ENCODE measurements around the gene ZNF451.
"Not testable (repeated sequence)": the region's sequence is repeated elsewhere in the genome, so short reads cannot be mapped to it uniquely, and the experiment has no call there.

The ZNF451 gene

DNA sequence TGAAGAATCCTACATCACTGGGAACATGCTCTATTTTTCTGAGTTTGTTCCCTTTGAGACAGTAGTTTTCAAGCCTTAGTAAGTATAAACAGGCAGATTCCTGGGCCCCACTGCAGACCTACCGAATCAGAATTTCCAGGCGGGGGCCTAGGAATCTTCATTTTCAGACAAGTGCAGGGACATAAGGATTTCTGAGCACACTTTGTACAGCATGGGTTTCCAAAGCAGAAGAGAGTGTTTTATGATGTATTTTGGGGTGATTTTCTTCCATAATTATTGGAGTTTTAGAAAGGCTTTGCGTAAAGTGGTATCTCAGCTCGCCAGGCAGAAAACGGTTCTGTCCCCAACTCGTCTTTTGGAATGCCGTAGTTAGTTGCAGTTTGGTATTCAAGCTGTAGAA is 1.4 kb downstream of the ZNF451 start:
- DNase-seq = not testable (repeated sequence)

DNA sequence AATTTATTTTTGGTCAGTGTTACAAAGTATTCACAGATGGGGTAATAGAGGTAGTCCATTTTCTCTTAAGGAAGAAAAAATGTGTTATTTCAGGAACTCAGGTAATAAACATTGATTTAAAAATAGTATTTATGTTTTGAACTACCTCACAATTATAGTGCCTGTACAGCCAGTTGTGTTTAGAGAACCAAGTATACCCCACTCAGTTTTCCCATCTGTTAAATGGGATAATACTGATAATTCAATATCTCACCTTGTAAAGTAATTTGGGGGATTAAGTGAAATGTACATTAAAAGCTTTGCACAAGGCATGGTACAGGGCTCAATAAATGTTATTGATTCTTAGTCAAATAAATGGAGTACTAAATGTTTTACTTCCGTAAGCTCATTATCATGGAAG is 4.7 kb downstream of the ZNF451 start:
- DNase-seq = no peak

DNA sequence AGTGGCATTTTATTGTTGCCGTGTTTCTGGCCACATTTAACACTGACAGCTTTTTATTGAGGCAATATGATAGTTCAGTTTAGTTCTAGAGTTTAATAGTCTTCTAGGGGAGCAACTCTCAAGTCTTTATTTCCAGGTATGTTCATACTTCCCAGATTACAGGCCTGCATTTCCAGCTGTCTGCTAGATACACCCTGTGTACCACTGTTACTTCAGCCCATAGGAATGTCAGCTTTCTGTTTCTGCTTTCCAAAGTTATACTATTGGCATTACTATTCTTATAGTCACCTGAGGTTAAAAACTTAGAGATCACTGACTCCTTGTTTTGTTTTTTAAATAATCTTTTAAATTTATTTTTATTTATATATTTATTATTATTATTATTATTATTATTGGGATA is 7.6 kb downstream of the ZNF451 start:
- DNase-seq = no peak

DNA sequence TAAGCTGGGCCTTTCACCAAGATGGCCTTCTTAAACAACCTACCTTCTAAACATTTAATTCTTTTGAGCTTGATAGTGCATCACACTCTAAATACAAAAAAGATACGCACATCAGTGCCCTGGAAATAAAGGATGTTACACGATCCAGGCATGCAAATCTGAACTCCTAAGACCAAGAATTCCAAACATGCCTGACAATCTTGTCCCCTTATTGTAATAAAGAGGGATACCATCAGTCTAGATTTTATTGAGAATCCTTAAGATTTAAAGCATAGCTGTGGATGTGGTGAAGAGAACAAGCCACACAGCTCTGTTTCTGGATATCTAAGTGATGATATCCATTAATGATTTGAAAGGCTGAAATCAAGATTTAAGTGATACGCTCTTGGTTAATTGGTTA is 13.0 kb downstream of the ZNF451 start:
- DNase-seq = no peak

DNA sequence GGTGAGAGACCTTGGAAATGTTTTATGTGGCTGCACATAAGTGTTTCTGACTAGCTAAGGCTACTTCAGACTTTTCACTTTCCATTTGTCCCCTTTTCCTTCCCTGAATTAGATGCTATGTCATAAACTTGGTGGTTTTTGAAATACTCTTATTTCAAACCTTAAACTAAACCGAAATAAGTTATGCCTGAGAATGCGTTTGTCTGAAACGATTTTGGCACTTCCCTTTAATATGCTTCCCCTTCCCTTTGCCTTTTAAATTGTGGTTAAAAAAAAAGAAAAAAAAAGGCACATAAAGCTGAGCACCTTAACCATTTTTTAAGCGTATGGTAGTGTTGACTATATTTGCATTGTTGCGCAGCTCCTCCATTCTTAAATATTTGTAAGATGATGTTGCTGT is 14.3 kb downstream of the ZNF451 start:
- no peak for DNase-seq

DNA sequence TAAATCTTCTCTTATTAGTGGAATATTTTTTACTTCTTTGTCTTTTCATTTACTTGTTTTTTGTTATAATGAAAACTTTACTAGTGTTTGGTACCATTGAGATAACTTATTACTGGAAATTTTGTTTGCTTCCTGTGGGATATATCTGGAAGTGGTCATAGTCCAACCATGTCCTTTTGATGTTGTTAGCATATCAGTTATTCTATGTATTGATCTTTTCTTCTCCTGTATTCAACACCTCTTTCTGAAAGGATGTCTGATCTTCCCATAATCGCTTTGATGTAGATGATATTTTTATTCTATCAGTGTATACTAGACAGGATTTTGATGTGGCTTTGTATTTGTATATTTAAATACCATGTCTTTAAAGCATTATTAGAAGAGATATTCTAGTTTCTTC is 17.0 kb downstream of the ZNF451 start:
- DNase-seq = no peak

DNA sequence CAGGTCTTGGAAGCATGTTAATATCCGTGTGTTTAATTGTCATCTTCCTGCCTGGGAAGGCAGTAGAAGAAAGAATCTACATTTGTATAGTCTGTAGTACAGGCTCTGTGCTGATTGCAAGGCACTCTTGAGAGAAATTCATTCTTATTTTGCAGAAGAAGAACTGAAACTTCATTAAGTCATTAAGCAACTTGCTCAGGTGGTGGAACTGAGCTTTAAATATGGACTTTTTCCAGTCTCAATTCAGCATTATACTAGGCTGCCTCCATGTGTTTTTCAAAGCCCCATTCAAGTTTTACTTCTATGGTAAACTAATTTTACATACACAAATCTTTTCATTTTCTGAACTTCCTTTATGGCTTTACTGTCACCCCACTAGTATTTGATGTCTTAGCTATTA is 18.7 kb downstream of the ZNF451 start:
- DNase-seq = no peak

DNA sequence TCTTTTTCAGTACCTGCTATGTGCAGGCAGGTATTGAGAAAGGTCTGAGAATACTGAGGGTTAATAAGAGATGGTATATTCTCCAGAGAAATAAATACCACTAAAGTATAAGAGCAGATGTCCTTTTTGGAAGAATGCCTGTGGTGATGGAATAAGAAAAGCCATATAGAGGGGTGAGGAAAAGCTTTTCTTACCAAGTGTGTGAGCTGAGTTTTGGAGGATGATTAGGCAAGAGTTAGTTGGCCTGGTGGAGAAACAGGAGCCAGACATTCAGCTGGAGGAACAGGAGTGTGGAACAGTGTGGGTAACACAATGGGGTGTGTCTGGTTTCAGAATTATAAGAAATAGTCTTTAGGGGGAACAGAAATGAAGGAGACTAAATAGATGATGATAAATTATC is 19.9 kb downstream of the ZNF451 start:
- DNase-seq = no peak

DNA sequence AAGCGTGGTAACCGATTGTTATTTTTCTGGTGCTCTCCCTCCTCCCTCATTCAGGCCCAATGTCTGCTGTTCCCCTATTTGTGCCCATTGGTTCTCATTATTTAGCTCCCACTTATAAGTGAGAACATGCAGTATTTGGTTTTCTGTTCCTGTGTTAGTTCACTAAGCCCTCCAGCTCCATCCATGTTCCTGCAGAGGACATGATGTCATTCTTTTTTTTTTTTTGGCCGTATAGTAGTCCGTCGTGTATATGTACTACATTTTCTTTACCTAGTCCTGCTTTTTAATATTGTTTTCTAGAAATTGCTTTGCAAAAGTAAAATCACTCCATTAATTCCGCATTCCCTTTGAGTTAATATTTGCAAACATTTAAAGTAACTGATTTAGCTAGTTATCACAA is 23.1 kb downstream of the ZNF451 start:
- no peak for DNase-seq

DNA sequence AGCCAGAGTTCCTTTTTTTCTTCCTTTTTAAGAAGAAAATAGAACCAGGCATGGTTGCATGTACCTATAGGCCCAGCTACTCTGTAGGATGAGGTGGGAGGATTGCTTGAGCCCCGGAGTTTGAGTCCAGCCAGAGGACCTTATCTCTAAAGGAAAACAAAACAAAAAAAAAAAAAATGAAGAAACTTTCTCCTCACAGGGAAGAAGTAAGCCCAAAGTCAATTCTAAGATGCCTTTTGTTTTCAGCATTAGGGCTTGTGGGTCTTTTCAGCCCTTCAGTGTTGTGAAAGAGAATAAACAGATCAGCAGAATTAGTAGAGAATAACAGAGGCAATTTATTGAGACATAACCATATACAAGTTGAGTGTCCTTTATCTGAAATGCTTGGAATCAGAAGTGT is 26.8 kb downstream of the ZNF451 start:
- DNase-seq = no peak

DNA sequence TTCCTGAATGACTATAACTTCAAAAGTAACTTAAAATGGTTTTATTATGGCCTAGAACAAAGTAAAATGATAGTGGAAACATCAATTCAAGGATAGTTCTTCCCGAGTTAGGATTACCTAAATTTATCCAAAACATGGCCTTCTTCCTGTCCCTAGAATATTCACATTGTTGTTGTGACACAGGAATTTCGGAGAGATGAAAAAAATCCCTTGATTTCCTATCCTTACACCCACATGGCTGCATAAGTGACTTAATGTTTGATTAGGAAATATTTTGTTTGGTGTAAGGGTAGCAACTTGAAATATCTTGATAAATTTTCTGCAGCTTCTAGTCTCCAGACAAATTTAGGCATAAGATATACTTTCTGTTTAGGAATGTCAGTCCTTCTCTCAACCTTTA is 27.8 kb downstream of the ZNF451 start:
- DNase-seq = no peak

DNA sequence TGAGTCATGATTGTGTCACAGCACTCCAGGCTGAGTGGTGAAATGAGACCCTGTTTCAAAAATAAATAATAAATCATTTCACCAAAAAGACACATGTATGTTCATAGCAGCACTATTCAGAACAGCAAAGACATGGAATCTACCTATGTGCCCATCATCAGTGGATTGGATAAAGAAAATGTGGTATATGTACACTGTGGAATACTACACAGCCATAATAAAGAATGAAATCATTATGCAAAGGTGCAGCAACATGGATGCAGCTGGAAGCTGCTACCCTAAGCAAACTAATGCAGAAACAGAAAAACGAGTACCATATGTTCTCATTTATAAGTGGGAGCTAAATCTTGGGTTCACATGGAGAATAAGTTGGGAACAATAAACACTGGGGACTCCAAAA is 33.1 kb downstream of the ZNF451 start:
- DNase-seq = no peak

DNA sequence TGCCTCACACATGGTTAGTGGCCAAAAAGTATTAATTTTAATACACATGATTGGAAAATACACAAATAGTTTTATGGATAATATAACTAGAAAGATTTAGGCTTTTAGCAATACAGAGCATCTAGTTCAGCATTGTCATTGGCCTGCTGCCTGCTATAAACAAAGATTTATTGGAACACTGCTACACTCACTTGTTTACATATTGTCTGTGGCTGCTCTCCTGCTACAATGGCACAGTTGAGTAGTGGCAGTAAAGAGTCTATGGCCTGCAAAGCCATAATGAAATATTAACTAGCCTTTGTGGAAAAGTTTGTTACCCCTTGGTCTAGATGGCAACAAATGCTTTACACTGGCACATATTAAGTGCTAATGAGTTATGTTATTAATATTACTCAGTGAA is 37.8 kb downstream of the ZNF451 start:
- DNase-seq = no peak

DNA sequence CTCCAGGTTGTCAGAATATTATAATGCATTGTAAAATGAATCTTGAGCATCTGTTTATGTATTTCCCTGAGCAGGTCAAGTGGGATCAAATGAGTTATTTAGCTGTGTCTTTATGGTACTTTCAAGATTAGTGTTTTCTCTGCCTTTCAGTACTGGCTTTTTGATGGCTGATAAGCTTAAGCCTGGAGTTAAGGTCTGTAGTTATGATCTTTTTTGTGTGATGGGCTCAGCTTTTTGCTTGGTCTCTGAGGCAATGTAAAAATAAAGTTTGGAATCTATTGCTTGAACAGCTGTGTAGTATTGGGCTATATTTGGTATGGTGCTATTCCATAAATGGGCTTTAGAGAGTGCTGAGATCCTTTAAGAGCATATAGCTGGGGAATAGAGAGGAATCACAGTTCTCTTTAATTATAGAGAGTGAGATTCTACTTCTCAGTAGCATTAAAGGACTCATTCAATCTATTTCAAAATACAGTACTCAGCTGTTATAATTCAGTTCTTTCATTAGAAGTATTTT is 40.7 kb downstream of the ZNF451 start:
- no peak for DNase-seq

DNA sequence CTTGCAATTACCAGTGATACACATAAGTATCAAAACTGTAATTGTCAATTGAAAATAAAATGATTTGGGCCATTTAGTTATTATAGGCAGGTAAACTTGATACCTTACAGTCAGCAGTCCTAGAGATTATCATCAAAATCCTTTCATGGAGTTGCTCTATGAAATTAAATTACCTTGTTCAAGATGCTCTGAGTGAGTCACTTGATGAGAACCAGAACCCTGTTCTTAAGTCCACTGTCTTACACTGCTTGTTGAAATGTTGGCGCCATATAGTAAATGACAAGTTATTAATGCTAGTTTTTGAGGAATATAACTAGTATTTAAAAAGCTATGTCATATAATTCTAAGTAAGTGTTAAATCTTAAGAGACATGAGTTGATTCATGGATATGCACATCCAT is 45.0 kb downstream of the ZNF451 start:
- DNase-seq = no peak

DNA sequence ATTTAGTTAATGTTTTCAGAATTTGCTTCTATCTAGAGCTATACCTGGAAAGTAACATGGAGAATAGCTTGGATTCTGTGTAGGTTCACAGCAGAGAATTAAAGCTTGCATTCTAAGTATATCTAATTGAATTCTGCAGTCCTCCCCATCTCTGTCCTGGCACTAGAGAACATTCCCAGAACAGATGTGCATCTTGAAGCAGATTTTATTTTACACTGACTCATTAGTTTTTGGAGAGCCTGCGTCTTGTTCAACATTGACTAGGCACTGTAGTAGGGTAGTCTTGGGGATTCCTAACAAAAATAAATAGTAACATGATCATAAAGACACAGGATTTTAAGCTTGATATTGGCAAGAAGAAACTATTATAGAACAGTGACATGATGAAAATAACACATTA is 45.9 kb downstream of the ZNF451 start:
- no peak for DNase-seq

DNA sequence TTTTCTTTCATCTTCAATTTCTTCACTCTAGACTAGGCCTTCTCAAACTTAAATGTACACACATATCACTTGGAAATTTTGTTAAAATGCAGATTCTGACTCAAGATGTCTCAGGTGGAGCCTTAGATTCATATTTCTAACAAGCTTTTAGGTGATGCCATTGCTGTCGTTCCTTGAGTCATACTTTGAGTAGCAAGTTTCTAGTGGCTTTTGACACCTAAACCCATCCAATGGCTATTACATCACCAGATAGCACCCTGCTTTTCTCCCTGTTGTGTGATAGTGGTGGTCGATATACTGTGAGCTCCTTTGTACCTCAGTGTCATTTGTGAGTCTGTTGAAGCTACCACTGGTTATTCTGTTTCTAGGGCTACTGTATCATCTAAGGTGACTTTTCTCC is 47.4 kb downstream of the ZNF451 start:
- DNase-seq = no peak

DNA sequence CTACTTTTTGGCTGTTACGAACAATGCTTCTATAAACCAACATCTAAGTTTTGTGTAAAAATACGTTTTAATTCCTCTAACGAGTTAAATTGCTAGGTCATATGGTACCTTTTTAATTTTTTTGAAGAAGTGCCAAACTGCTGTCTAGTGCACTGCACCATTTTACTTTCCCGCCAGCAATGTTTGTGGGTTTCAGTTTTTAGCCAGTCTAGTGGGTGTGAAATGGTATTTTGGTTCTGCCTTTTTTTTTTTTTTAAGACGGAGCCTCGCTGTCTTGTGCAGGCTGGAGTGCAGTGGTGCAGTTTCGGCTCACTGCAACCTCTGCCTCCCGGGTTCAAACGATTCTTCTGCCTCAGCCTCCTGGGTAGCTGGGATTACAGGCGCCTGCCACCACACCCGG is 48.0 kb downstream of the ZNF451 start:
- no peak for DNase-seq

DNA sequence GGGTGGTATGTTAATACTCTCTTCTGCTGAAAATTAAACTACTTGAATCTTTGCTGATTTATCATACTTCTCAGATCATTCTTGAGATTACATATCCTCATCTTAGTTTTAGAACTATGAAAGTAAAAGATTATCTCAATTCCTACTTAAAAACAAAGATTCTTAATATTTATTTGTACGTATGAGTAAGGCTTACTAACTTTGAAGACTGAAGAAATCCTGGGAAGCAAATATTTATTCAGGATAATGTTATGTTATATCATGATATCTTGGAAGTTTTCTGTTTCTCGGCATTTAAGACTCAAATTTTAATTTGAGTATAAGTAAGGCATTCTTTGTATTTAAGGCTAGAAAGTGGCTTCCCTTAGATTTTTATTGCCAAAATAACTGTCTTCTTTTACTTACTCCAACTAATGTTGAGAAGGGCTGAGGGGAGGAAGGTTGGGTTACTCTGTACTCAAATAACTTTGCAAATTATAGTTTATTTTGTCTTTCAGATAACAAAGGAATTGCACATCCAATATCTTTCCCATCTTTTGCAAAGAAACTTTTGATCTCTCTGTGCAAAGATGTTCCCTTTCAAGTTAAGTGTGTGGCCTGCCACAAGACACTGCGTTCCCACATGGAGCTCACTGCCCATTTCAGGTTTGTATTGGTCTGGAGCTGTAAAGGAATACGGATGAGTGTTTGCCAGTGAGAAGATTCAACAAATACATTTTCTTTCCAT is 51.6 kb downstream of the ZNF451 start:
- DNase-seq = no peak

DNA sequence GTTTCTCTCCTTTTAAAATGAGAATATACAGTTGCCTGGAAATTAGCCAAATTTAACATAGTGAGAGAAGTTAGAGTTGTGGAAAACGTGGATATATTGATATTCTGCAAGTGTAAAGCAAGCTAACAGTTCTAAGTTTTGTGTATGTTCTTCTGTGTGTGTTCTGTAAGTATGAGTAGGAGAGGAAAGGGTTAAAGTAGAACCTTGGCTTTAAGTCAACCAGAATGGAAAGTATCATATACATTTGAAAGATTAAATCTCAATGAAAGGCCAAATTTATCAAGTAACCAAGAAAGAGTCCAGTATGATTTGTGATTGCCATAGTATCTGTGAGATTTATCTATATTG is 52.2 kb downstream of the ZNF451 start:
- DNase-seq = no peak

DNA sequence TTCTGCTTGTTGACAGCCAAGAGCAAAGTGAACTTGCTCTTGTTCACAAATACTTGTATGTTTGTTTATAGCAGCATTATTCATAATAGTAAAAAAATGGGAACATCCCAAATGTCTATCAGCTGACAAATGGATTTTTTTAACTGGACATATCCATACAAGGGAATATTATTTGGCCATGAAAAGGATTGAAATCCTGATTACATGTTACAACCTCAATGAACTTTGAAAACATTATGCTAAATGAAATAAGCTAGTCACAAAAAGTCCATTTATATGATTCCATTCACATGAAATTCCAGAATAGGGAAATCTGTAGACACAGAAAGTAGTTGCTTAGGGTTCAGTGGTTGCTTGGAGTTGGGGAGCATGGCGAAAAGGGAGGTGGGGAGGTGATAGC is 53.7 kb downstream of the ZNF451 start:
- DNase-seq = no peak

DNA sequence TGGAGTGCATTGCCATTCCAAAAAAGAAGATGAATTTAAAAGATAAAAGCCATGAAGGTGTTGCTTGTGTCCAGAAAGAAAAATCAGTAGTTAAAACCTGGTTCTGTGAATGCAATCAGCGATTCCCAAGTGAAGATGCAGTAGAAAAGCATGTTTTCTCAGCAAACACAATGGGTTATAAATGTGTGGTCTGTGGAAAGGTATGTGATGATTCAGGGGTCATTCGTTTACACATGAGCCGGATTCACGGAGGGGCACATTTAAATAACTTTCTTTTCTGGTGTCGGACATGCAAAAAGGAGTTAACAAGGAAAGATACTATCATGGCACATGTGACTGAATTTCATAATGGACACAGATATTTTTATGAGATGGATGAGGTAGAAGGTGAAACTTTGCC is 57.4 kb downstream of the ZNF451 start:
- no peak for DNase-seq

DNA sequence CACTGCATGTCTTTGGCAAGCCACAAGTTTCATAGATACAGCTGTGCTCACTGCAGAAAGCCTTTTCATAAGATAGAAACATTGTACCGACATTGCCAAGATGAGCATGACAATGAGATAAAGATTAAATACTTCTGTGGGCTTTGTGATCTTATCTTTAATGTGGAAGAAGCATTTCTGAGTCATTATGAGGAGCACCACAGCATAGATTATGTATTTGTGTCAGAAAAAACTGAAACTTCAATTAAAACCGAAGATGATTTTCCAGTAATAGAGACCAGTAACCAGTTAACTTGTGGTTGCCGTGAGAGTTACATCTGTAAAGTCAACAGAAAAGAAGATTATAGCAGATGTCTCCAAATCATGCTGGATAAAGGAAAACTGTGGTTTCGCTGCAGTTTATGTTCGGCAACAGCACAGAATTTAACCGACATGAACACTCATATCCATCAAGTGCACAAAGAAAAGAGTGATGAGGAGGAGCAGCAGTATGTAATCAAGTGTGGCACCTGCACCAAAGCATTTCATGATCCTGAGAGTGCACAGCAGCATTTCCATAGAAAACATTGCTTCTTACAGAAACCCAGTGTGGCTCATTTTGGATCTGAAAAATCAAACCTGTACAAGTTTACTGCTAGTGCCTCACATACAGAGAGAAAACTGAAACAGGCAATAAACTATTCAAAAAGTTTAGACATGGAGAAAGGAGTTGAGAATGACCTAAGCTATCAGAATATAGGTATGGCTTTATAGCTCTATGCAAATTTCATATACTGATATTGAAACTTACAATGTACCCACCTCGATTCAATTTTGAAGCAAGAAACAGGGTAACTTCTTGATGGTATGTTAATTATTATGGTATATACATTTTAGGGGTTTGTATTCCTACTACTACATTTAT is 58.2 kb downstream of the ZNF451 start:
- no peak for DNase-seq

DNA sequence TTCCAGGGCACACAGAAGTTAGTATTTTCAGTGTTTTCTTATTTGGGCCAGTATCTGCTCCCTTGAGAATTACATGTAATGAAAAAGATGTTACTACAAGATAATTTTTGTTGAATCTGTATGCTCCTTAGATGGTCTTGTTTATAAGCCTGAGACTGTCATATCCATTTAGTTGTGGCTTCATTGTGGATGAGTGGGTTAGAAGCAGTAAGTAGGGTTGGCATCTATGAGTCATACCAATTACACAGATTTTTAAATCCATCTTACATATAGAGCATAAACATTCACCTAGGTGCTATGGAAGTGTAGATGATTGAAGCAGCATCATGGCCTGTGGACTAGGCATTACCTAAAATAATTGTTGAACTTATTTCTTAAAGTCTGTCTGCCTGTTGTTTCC is 68.7 kb downstream of the ZNF451 start:
- no peak for DNase-seq

DNA sequence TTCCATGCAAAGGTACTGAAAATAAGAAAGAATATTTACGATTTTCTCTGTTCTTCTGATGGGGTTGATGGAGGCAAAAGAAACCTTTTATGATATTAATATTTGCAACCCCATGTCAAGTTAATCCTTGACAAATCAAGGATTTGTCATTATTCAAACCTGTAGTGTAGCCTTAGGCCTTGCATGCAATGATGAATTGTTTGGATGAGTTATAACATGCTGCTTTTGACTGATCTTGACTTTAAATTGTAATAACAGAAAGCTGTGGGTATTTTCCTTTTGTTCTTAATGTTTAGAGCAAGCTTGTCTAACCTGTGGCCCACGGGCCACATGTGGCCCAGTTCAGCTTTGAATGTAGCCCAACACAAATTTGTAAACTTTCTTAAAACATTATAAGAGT is 69.1 kb downstream of the ZNF451 start:
- no peak for DNase-seq

Data from NCI-H345 (cell line).